Measurements from ENCODE around the gene CCDC141. TPM values are rescaled to one million over a fixed set of nuclear protein-coding genes. Genes with fewer than 3 reads are reported as not detected.

CCDC141 gene
- polyA plus RNA-seq, 1 donor from 2014 or later, result 0.27 TPM

DNA sequence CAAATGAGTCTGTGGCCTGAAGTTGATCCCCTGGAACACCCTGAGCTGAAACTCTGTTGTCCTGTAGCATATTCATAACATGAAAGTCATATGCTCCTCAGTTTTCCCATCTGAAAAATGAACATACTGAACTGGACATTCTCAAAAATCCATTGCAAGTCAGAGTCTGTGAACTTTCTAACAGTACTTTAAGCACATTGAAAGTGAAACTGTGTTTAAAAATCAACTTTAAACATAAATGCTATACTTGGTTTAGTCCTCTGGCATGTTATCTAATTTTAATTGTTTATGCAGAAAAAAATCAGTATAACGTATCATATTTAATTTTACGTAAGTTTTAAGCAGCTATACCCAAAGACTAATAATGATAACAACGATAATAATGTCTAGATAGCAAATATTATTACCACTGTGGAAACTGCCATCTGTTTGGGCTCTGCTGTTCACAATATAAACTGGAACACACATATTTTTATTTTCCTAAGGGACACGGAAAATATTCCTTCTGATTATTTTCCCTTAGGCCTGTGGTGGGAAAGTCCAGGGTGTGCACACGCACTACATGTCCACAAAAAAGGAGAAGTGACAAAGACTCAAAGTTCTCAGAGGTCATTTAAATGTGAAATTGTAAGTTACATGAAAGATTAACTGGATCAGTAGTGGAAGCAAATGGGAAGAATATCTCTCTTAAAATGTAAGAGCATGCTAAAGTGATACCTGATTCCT lies 186.6 kb downstream of the CCDC141 start:
- H4K20me1 ChIP-seq (ENCODE audit: insufficient read depth), result no peaks in the 10 kb centered on the region
- H3F3A ChIP-seq (ENCODE audit: insufficient read depth, low read length, poor library complexity, severe bottlenecking), result peaks cover 4% of the 10 kb centered on the region
- H3K36me3 ChIP-seq (ENCODE audit: insufficient read depth, low read length), result no peaks in the 10 kb centered on the region
- H3K79me2 ChIP-seq (replicated peaks; ENCODE audit: insufficient read depth, low read length), result no peaks in the 10 kb centered on the region
- TF ChIP-seq SMC3 (conservative IDR thresholded peaks at IDR 0.05; ENCODE audit: poor library complexity), result no peak
- TF ChIP-seq POLR2AphosphoS5 (IDR thresholded peaks at IDR 0.05), result no peak
- no peak for TF ChIP-seq MXI1 (conservative IDR thresholded peaks at IDR 0.05; ENCODE audit: poor library complexity, severe bottlenecking)
- TF ChIP-seq EZH2 (IDR thresholded peaks at IDR 0.05; ENCODE audit: borderline replicate concordance, insufficient read depth, low read length, poor library complexity, severe bottlenecking), result no peak
- TF ChIP-seq TAF1 (IDR thresholded peaks at IDR 0.05; ENCODE audit: low read depth), result no peak
- no peak for TF ChIP-seq EP300 (conservative IDR thresholded peaks at IDR 0.05; ENCODE audit: poor library complexity, severe bottlenecking)
- no peak for TF ChIP-seq RAD21 (conservative IDR thresholded peaks at IDR 0.05)
- TF ChIP-seq, protein P1, sequence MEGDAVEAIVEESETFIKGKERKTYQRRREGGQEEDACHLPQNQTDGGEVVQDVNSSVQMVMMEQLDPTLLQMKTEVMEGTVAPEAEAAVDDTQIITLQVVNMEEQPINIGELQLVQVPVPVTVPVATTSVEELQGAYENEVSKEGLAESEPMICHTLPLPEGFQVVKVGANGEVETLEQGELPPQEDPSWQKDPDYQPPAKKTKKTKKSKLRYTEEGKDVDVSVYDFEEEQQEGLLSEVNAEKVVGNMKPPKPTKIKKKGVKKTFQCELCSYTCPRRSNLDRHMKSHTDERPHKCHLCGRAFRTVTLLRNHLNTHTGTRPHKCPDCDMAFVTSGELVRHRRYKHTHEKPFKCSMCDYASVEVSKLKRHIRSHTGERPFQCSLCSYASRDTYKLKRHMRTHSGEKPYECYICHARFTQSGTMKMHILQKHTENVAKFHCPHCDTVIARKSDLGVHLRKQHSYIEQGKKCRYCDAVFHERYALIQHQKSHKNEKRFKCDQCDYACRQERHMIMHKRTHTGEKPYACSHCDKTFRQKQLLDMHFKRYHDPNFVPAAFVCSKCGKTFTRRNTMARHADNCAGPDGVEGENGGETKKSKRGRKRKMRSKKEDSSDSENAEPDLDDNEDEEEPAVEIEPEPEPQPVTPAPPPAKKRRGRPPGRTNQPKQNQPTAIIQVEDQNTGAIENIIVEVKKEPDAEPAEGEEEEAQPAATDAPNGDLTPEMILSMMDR (IDR thresholded peaks at IDR 0.05; ENCODE audit: poor library complexity, severe bottlenecking), result no peak
- TF ChIP-seq, protein P2, sequence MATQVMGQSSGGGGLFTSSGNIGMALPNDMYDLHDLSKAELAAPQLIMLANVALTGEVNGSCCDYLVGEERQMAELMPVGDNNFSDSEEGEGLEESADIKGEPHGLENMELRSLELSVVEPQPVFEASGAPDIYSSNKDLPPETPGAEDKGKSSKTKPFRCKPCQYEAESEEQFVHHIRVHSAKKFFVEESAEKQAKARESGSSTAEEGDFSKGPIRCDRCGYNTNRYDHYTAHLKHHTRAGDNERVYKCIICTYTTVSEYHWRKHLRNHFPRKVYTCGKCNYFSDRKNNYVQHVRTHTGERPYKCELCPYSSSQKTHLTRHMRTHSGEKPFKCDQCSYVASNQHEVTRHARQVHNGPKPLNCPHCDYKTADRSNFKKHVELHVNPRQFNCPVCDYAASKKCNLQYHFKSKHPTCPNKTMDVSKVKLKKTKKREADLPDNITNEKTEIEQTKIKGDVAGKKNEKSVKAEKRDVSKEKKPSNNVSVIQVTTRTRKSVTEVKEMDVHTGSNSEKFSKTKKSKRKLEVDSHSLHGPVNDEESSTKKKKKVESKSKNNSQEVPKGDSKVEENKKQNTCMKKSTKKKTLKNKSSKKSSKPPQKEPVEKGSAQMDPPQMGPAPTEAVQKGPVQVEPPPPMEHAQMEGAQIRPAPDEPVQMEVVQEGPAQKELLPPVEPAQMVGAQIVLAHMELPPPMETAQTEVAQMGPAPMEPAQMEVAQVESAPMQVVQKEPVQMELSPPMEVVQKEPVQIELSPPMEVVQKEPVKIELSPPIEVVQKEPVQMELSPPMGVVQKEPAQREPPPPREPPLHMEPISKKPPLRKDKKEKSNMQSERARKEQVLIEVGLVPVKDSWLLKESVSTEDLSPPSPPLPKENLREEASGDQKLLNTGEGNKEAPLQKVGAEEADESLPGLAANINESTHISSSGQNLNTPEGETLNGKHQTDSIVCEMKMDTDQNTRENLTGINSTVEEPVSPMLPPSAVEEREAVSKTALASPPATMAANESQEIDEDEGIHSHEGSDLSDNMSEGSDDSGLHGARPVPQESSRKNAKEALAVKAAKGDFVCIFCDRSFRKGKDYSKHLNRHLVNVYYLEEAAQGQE (IDR thresholded peaks at IDR 0.05; ENCODE audit: borderline replicate concordance), result no peak
- no peak overlapping the region for H3K9ac ChIP-seq (ENCODE audit: low read length)
- no peaks in the 10 kb centered on the region for H3K9me2 ChIP-seq (ENCODE audit: insufficient read depth, low read length)
- H3K4me2 ChIP-seq (ENCODE audit: low read length), result no peak overlapping the region
- no peaks in the 10 kb centered on the region for H3K9me3 ChIP-seq (ENCODE audit: low read length)
- H3K27ac ChIP-seq (ENCODE audit: low read length), result no peak overlapping the region
- no peak overlapping the region for H2AFZ ChIP-seq (ENCODE audit: low read depth, low read length)
- no peak overlapping the region for H3K4me3 ChIP-seq (ENCODE audit: low read length)
- H3K27me3 ChIP-seq (ENCODE audit: insufficient read depth, low read depth, low read length), result no peaks in the 10 kb centered on the region

DNA sequence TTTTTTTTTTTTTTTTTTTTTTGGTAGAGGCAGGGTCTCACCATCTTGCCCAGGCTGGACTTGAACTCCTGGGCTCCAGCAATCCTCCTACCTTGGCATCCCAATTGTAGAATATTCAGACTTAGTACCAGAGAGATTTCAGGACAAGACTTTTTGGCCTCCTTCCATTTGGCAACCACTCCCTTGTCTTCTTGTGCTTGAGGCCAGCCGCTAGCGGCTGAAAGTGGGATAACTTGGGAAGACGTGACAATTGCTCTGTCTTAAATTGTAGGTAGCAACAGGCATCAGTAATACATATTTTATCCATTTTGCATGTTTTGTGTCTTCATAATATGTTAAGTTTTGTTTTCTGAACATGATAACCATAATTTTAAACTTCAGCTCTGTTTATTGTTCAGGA lies 189.4 kb downstream of the CCDC141 start:
- Histone ChIP-seq H3K27ac (ENCODE audit: low read length) (no peak overlapping the region), H2AFZ (ENCODE audit: low read depth, low read length) (no peak overlapping the region), H3K9me2 (ENCODE audit: insufficient read depth, low read length) (no peaks in the 10 kb centered on the region), H3F3A (ENCODE audit: insufficient read depth, low read length, poor library complexity, severe bottlenecking) (peaks cover 4% of the 10 kb centered on the region), H3K4me3 (ENCODE audit: low read length) (no peak overlapping the region), H3K9ac (ENCODE audit: low read length) (no peak overlapping the region), H3K27me3 (ENCODE audit: insufficient read depth, low read depth, low read length) (no peaks in the 10 kb centered on the region), H3K36me3 (ENCODE audit: insufficient read depth, low read length) (no peaks in the 10 kb centered on the region), H3K4me2 (ENCODE audit: low read length) (no peak overlapping the region), H3K79me2 (replicated peaks; ENCODE audit: insufficient read depth, low read length) (no peaks in the 10 kb centered on the region), H4K20me1 (ENCODE audit: insufficient read depth) (no peaks in the 10 kb centered on the region), H3K9me3 (ENCODE audit: low read length) (no peaks in the 10 kb centered on the region)
- TF ChIP-seq SMC3 (conservative IDR thresholded peaks at IDR 0.05; ENCODE audit: poor library complexity) (no peak), EP300 (conservative IDR thresholded peaks at IDR 0.05; ENCODE audit: poor library complexity, severe bottlenecking) (no peak), EZH2 (IDR thresholded peaks at IDR 0.05; ENCODE audit: borderline replicate concordance, insufficient read depth, low read length, poor library complexity, severe bottlenecking) (no peak), TAF1 (IDR thresholded peaks at IDR 0.05; ENCODE audit: low read depth) (no peak), RAD21 (conservative IDR thresholded peaks at IDR 0.05) (no peak), MXI1 (conservative IDR thresholded peaks at IDR 0.05; ENCODE audit: poor library complexity, severe bottlenecking) (no peak), POLR2AphosphoS5 (IDR thresholded peaks at IDR 0.05) (no peak)
- TF ChIP-seq, protein P1 (IDR thresholded peaks at IDR 0.05; ENCODE audit: poor library complexity, severe bottlenecking), result no peak
- TF ChIP-seq, protein P2 (IDR thresholded peaks at IDR 0.05; ENCODE audit: borderline replicate concordance), result no peak

Data from neural cell (in vitro differentiated cells).